GM12873 (cell line): ENCODE measurements around the gene PRKD1.

ENCODE experiments used
- CTCF ChIP-seq: IDR thresholded peaks from 2 replicates; pipeline ENCODE4 v1.5.1; 2012; ENCODE audit warnings: low read depth, mild to moderate bottlenecking, moderate library complexity, low read length, control low read depth; ENCODE audit not compliant: insufficient read depth; ENCODE audit errors: missing control alignments

PRKD1 gene

DNA sequence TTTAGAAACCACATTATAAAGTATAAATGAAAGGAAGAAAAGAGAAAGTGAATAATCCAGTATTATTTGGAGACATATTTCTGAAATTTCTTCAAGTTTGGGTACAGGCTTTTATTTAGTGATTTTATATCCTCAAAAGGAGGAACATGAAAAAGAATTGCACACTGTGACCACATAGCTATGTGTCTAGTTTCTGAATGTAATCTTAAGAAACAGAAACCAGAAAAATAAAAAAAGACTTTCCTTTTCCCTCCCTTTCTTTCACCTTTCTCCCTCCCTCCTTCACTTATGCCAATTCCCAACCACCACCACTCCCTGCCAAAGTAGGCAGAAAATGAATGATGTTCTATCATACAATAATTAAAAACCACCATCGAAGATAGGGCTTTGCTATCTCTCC lies 189.6 kb downstream of the PRKD1 start:
- no peak for TF ChIP-seq CTCF

DNA sequence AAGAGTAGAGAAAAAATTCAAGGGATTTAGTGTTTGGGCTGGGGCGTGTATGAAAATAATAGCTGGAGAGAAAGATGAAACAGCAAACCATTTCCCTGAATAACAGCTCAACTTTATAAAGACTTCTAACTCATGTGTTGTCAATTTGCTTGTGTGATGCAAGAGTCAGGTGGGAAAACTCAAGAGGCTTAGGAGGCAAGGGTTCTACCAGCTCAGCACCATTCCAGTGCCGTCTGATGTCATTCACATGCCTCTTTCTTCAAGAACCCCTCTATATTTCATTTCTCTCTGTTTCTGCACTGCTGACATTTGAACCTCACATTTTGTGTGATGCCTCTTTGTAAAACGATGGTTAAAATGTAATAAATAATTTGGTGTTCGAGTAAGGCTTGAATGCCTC lies 192.2 kb downstream of the PRKD1 start:
- TF ChIP-seq CTCF = no peak

- TF ChIP-seq CTCF = no peak
These were observed 192.9 kb downstream of the PRKD1 start for GRCh38 chr14:29734732-29735131.

GRCh38 chr14:29724991-29725390 lies 202.7 kb downstream of the PRKD1 start:
- no peak for TF ChIP-seq CTCF

- TF ChIP-seq CTCF = no peak
These were observed 204.8 kb downstream of the PRKD1 start for GRCh38 chr14:29722831-29723230.

DNA sequence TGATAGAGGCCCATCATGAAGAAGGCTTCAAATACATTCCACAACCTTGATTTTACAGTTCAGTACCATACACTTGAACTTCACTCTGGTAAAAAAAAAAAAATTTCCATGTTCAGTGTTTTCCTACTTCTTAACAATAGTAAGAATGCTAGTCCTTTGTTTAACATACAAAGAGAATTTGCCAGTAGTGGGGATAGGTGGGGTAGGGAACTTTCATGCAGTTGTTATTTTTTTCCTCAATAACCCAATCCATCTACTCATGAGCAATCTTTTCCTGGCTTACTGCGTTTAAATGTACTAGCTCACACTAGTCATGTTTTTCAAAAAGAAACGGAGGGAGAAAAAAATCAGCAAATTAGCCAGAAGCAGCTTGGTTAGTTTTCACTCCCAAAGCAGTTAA lies 206.1 kb downstream of the PRKD1 start:
- no peak for TF ChIP-seq CTCF

DNA sequence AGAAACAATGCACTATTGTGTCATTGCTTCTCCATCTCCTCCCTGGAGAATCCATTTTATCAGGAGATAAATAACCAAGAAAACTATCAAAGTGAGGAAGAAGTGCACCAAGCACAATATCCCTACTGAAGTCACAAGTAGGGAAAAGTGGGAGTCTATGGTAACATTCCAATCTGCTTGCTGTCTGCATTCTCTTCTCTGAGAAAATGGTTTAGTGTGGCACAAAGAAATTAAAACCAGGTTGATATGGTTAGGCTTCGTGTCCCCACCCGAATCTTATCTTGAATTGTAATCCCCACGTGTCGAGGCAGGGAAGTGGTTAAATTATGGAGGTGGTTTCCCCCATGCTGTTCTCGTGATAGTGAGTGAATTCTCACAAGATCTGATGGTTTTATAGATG lies 209.7 kb downstream of the PRKD1 start:
- no peak for TF ChIP-seq CTCF

DNA sequence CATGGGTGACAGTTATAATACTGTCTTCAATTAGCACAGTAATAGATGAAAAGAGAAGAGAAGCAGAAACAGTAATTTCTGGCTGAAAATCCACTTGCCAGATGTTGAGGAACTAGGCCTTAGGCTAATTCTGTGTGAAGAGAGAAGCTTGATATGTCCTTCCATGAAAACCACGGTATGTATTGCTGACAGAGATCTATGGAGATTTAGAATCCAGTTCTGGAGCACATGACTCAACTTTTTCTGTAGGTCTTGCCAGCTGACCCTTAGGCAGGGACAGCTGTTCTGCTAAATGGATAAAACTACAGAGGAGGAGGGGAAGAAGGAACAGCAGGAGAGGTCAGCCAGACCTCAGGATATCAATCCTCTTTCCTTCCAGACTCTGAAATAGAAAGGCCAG lies 211.5 kb downstream of the PRKD1 start:
- TF ChIP-seq CTCF = no peak
